Measurements from ENCODE around the gene CLBA1.

- TF ChIP-seq CTCF (IDR thresholded peaks at IDR 0.05) (no peak), POLR2AphosphoS5 (IDR thresholded peaks at IDR 0.05) (no peak), POLR2A (IDR thresholded peaks at IDR 0.05) (no peak)
Observed at GRCh38 chr14:104996032-104996431, 10.4 kb downstream of the CLBA1 start.

Data from gastroesophageal sphincter (tissue), 3 donors.